CD4-positive, alpha-beta T cell (primary cell): ENCODE data around the gene EZH1. TPM values are rescaled to one million over a fixed set of nuclear protein-coding genes. Genes with fewer than 3 reads are reported as not detected.
A peak's percentile ranks its signal among the peaks of the same experiment; 100 is the strongest.

Experiments
- ATAC-seq: fragments of 200-7000 bp; cut with Tn5 transposase; one replicate; pipeline ENCODE4 v1.10.0; 2022; ENCODE audit warnings: mild to moderate bottlenecking; ENCODE audit not compliant: poor library complexity
- CTCF ChIA-PET: fragments of 350-600 bp; sonication (Branson Sonifier 250); formaldehyde crosslinking; loops from one replicate; lab custom pipeline; 2021; ENCODE audit warnings: antibody characterized with exemption, inconsistent platforms; lab: Charles Lee
- POLR2A ChIA-PET: fragments of 350-600 bp; sonication (Branson Sonifier 250); formaldehyde crosslinking; loops from one replicate; lab custom pipeline; 2021; ENCODE audit warnings: antibody characterized with exemption, inconsistent platforms; lab: Charles Lee
- DNase-seq, 14 experiments: peaks; one replicate each; pipeline ENCODE4 v3.0.0-alpha.2; 2013 to 2020; ENCODE audit warnings: mixed read lengths in 2 of 14
- H3K27ac ChIP-seq, 2 donors: one replicate each; pipeline versions ENCODE4 v1.5.1 to v1.7.0; 2013; ENCODE audit warnings: low read length in 2 of 2, low read depth in 1 of 2, mild to moderate bottlenecking in 1 of 2
- H3K27me3 ChIP-seq, 2 experiments: 1 replicate in 1 of 2; 2 replicates in 1 of 2; pipeline versions ENCODE4 v1.6.1 to v1.7.0; 2013; ENCODE audit warnings: low read length in 2 of 2, control low read depth in 1 of 2, mild to moderate bottlenecking in 1 of 2, moderate library complexity in 1 of 2; ENCODE audit not compliant: insufficient read depth in 2 of 2, control insufficient read depth in 1 of 2
- H3K36me3 ChIP-seq: one replicate; pipeline ENCODE4 v1.6.1; 2013; ENCODE audit warnings: low read length, control low read depth; ENCODE audit not compliant: insufficient read depth
- H3K4me1 ChIP-seq: one replicate; pipeline ENCODE4 v1.6.1; 2013; ENCODE audit warnings: low read length, control low read depth; ENCODE audit not compliant: insufficient read depth
- H3K4me3 ChIP-seq: one replicate; pipeline ENCODE4 v1.5.1; 2013; ENCODE audit warnings: mild to moderate bottlenecking, low read length, moderate library complexity
- H3K9me3 ChIP-seq, 2 experiments: 1 replicate in 1 of 2; 2 replicates in 1 of 2; pipeline versions ENCODE4 v1.6.1 to v1.7.0; 2013; ENCODE audit warnings: low read length in 2 of 2, mild to moderate bottlenecking in 2 of 2, control low read depth in 1 of 2, moderate library complexity in 1 of 2; ENCODE audit not compliant: control insufficient read depth in 1 of 2, insufficient read depth in 1 of 2
- H3K27ac Mint-ChIP-seq: one replicate; pipeline ENCODE4 v1.8.0; 2020; ENCODE audit warnings: mixed read lengths
- H3K27me3 Mint-ChIP-seq: one replicate; pipeline ENCODE4 v1.8.0; 2021; ENCODE audit warnings: mixed read lengths
- H3K36me3 Mint-ChIP-seq: one replicate; pipeline ENCODE4 v1.8.0; 2021; ENCODE audit warnings: low read depth, mixed read lengths
- H3K4me1 Mint-ChIP-seq: one replicate; pipeline ENCODE4 v1.8.0; 2021; ENCODE audit warnings: low read depth, mixed read lengths
- H3K4me3 Mint-ChIP-seq: one replicate; pipeline ENCODE4 v1.8.0; 2020; ENCODE audit warnings: mild to moderate bottlenecking, mixed read lengths
- H3K9me3 Mint-ChIP-seq: one replicate; pipeline ENCODE4 v1.8.0; 2020; ENCODE audit warnings: mixed read lengths
- CTCF ChIP-seq: fragments of 200-600 bp; IDR thresholded peaks from one replicate; pipeline ENCODE4 v1.8.0; 2022; ENCODE audit warnings: antibody characterized with exemption, mild to moderate bottlenecking
- intact Hi-C, 2 experiments: fragments of 100-400 bp; cut with DNase I in 1 of 2; cut with micrococcal nuclease in 1 of 2; formaldehyde crosslinking; loops; one replicate each; pipeline versions ENCODE4 v1.15.1 to v1.9.0; 2023 to 2025; cut with DNase I, micrococcal nuclease
- total RNA-seq, 174 experiments: library from RNA in 2 of 174; stranded (reverse) in 2 of 174; gene quantifications; one replicate each; pipeline ENCODE4 v1.2.3 and lab custom pipeline; 2021 to 2026

The EZH1 gene
- total RNA-seq, 2 experiments from 2014 or later, result 73.3 to 76.1 TPM

DNA sequence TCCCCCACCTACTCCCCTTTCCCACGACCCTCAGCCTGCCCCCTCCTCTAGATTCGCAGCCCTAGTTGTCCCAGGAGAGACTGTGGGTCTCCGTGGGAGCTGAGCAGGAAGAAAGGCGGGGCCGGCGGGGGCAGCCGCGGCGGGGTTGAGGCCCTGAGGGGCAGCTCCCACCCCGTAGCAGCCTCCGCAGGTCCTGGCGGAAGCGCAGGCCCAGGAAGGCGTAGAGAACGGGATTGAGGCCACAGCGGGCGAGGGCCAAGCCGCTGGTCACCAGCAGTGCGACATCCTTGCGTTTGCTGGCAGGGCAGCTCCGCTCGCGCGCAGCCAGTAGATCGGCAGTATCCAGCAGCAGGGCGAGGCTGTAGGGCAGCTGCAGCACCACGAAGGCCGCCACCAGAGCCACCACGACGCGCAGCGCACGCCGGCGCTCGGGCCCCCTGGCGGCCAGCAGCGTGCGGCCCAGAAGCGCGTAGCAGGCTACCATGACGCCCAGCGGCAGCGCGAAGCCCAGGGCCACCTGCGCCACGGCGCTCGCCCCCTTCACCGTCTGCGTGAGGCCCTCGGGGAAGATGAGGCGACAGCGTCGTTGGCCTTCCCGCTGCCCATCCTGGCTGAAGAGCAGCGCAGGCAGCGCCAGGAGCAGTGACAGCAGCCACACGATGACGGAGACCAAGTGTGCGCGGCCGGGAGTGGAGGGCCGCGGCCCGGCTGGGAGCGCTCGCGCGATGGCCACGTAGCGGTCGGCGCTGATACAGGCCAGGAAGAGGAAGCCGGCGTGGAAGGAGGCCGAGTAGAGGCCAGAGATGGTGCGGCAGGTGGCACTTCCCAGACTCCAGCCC lies 65.1 kb downstream of the EZH1 start:
- H3K27me3 Mint-ChIP-seq, result peaks cover 63% of the 10 kb centered on the region
- peak; percentile 35 for ATAC-seq
- H3K36me3 Mint-ChIP-seq, result no peaks in the 10 kb centered on the region
- intact Hi-C loops, result loop anchor here (1.0 to 10.0 kb wide), 5 partner anchors 63 to 1445 kb away; partner anchors contain the start of genes HDAC5 (in 1 of the 2), RETREG3 (in 1 of the 2) and TUBG1 (in 1 of the 2)
- peak; percentile 52 to 91 (median 70) for DNase-seq
- H3K36me3 ChIP-seq, result no peaks in the 10 kb centered on the region
- H3K27ac ChIP-seq, result peak overlapping the region in 1 of 2 donors; percentile 44
- H3K27ac Mint-ChIP-seq, result peak overlapping the region; percentile 79
- POLR2A ChIA-PET, result interaction anchor here (0.7 to 4.3 kb wide), 10 partner anchors 9 to 636 kb away, joined by 3 to 22 read pairs (median 3); partner anchors contain the start of genes PSMC3IP, RETREG3, STAT3 and TUBG1
- peaks cover 83% of the 10 kb centered on the region for H3K4me1 ChIP-seq
- no peaks in the 10 kb centered on the region for H3K9me3 Mint-ChIP-seq
- peaks cover 46 to 52% of the 10 kb centered on the region in 2 experiments for H3K27me3 ChIP-seq
- peak overlapping the region; percentile 73 for H3K4me3 Mint-ChIP-seq
- H3K4me3 ChIP-seq, result peak overlapping the region; percentile 49
- TF ChIP-seq CTCF, result peak; percentile 84
- peaks cover 0 to 19% of the 10 kb centered on the region in 2 experiments for H3K9me3 ChIP-seq
- CTCF ChIA-PET, result interaction anchor here (0.6 to 2.8 kb wide), 10 partner anchors 8 to 804 kb away, joined by 3 to 24 read pairs (median 4); partner anchors contain the start of genes BECN1, DHX8, NKIRAS2 and PSMC3IP
- peaks cover 68% of the 10 kb centered on the region for H3K4me1 Mint-ChIP-seq

GRCh38 chr17:42678951-42679491 lies 65.8 kb downstream of the EZH1 start:
- ATAC-seq, result peak; percentile 7
- POLR2A ChIA-PET, result interaction anchor here (0.7 to 4.3 kb wide), 9 partner anchors 9 to 637 kb away, joined by 3 to 22 read pairs (median 3); partner anchors contain the start of genes PSMC3IP, RETREG3, STAT3 and TUBG1

More at GRCh38 chr17:42678951-42679491, 65.8 kb downstream of the EZH1 start:
- H3K4me3 ChIP-seq, result peak overlapping the region; percentile 49
- H3K4me3 Mint-ChIP-seq, result peak overlapping the region; percentile 84
- TF ChIP-seq CTCF, result no peak
- intact Hi-C loops, result loop anchor here (1.0 to 10.0 kb wide), 4 partner anchors 70 to 1446 kb away; partner anchors contain the start of genes HDAC5 (in 1 of the 2), RETREG3 (in 1 of the 2) and TUBG1 (in 1 of the 2)
- peaks cover 66% of the 10 kb centered on the region for H3K27me3 Mint-ChIP-seq
- no peaks in the 10 kb centered on the region for H3K9me3 Mint-ChIP-seq
- peaks cover 0 to 24% of the 10 kb centered on the region in 2 experiments for H3K9me3 ChIP-seq
- H3K27me3 ChIP-seq, result peaks cover 52 to 59% of the 10 kb centered on the region in 2 experiments
- no peaks in the 10 kb centered on the region for H3K36me3 ChIP-seq
- H3K36me3 Mint-ChIP-seq, result no peaks in the 10 kb centered on the region
- peak in 6 of 14 experiments; percentile 19 to 70 (median 45) for DNase-seq
- H3K4me1 Mint-ChIP-seq, result peaks cover 75% of the 10 kb centered on the region
- peaks cover 90% of the 10 kb centered on the region for H3K4me1 ChIP-seq
- CTCF ChIA-PET, result interaction anchor here (0.6 to 2.8 kb wide), 10 partner anchors 8 to 805 kb away, joined by 3 to 24 read pairs (median 4); partner anchors contain the start of genes BECN1, DHX8, NKIRAS2 and PSMC3IP
- H3K27ac ChIP-seq, result peak overlapping the region in 1 of 2 donors; percentile 44
- peak overlapping the region; percentile 79 for H3K27ac Mint-ChIP-seq
